ENCODE measurements around the gene ZEB2. TPM values are rescaled to one million over a fixed set of nuclear protein-coding genes. Genes with fewer than 3 reads are reported as not detected.

The ZEB2 gene
- total and polyA plus RNA-seq, 2 of the 13 experiments (the other 11 are each of a cell fraction or from before 2014, with no cell fraction given) = 0.07 TPM; not detected in 1

DNA sequence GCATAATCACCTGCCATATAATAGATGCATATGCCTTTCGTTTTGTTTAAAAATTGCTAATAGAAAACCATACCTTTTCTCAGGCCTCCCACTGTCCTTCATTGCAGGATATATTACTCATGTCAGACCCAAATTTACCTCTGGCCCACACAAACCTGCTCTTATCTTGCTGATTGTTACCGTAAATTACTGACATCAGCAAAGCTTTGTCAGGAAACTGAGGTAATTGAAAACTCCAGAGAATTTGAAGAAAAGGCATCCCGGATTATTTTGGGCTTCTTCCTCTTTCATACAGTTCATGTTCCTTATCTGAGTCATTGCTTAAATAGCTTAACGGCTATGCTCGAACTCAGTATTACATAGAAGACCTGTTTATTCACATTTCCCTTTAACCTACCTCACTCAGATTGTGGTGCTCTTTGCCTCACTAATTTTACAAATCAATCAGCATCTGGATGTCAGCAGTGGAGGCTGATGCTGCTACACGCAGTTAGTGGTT, 145.7 kb downstream of the ZEB2 start:
- in situ Hi-C loops (cut with HindIII; ENCODE audit: extremely low pct_ligation_motif_present, low pct_unique_long_range_greater_than_20kb) = no loop called here
- Histone ChIP-seq H3K36me3 (replicated peaks in 1 of 2; ENCODE audit: control insufficient read depth in 1 of 2, insufficient read depth in 2 of 2, low read length in 2 of 2) (no peaks in the 10 kb centered on the region), H3K4me1 (ENCODE audit: insufficient read depth, low read length) (peaks cover 6% of the 10 kb centered on the region), H3K27ac (ENCODE audit: extremely low read length, insufficient read depth, low read length) (no peak overlapping the region), H3K79me2 (ENCODE audit: insufficient read depth, low read length) (no peaks in the 10 kb centered on the region), H3K9me3 (ENCODE audit: low read length) (no peaks in the 10 kb centered on the region), H2AFZ (ENCODE audit: low read length) (no peak overlapping the region), H4K20me1 (ENCODE audit: insufficient read depth, low read length) (no peaks in the 10 kb centered on the region), H3K4me3 (replicated peaks in 1 of 3; ENCODE audit: insufficient read depth in 1 of 3, low read depth in 2 of 3, low read length in 3 of 3) (no peak overlapping the region), H3K4me2 (ENCODE audit: low read depth, low read length) (no peak overlapping the region), H3K9ac (ENCODE audit: insufficient read depth, low read depth, low read length) (no peak overlapping the region), H3K27me3 (ENCODE audit: control insufficient read depth in 1 of 2, insufficient read depth in 2 of 2, low read length in 2 of 2) (no peaks in the 10 kb centered on the region)
- ATAC-seq (no peak), FAIRE-seq (no peak), DNase-seq (ENCODE audit: low spot score) (no peak)
- WGBS (ENCODE audit: low lambda C conversion rate) = 22% methylated on average over 6 of the region's 6 CpGs
- CTCF ChIA-PET (ENCODE audit: low intra/inter-chr PET ratio, low total read pairs) = no interaction called here
- TF ChIP-seq ZNF407 (CRISPR knock-in tag; IDR thresholded peaks at IDR 0.05; ENCODE audit: not compliant biosample characterization) (no peak), MAFK (conservative IDR thresholded peaks at IDR 0.05 in 1 of 2, IDR thresholded peaks at IDR 0.05 in 1 of 2; ENCODE audit: low read length in 2 of 2) (peak in 1 of 2 experiments; percentile 38; a peak in 2 of 4 replicates)
- intact Hi-C loops (cut with micrococcal nuclease; ENCODE audit: unreplicated experiment) = no loop called here
- POLR2A ChIA-PET = no interaction called here
- BruUV-seq (replicated peaks) = no TSS peak

Data from HepG2 (cell line).